Esophagus squamous epithelium (tissue), 4 donors: ENCODE data around the gene POLRMT.

Source experiments
- CTCF ChIP-seq, 6 experiments: fragments of 450-650 bp in 4 of 6; fragments of 200-600 bp in 2 of 6; sonication (generic) in 2 of 6; IDR thresholded peaks; one replicate each; pipeline ENCODE4 v1.5.1; 2016 to 2019; ENCODE audit warnings: antibody characterized with exemption in 6 of 6, mild to moderate bottlenecking in 4 of 6, moderate library complexity in 4 of 6
- POLR2A ChIP-seq, 4 donors: fragments of 450-650 bp; IDR thresholded peaks; one replicate each; pipeline ENCODE4 v1.6.1; 2017; ENCODE audit warnings: antibody characterized with exemption in 4 of 4, mild to moderate bottlenecking in 4 of 4, moderate library complexity in 3 of 4

DNA sequence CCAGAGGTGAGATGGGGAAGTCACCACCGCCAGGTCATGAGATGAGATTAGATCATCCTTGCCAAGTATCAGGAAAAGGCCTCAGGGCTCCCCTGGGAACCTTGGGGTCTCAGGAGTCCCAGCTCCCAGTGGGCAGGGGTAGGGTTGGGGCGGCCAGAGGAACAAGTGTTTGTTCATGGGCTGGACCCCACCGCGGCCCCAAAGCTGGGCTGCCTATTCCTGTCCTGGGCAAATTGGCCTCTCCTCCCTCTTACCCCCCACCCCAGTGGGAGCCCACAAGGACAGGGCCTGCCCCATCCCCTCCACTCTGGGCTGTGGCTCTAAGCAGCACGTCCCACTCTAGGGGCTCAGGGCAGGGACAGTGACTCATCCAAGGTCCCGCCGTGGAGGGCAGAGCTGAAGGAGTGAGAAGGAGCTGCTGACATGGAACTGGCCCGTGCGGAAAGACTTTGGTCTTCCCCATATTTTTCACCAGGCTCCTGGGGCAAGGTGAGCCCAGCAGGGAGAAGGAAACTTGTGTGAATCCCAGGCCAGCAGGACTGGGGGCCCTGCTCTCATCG, 47.7 kb downstream of the POLRMT start:
- TF ChIP-seq CTCF (IDR thresholded peaks at IDR 0.05) (no peak), POLR2A (IDR thresholded peaks at IDR 0.05) (no peak)
